Eye (tissue), 1 donor: Measurements from ENCODE around the gene PARD3.

Experiments
- DNase-seq: peaks from one replicate; pipeline ENCODE4 v3.0.0-alpha.2; 2015

The PARD3 gene

GRCh38 chr10:34232481-34232880 lies 582.6 kb downstream of the PARD3 start:
- no peak for DNase-seq

- peak; percentile 73 for DNase-seq
These were observed 583.5 kb downstream of the PARD3 start for GRCh38 chr10:34231441-34232180.

GRCh38 chr10:34229917-34230316 lies 585.2 kb downstream of the PARD3 start:
- no peak for DNase-seq

- no peak for DNase-seq
These were observed 587.0 kb downstream of the PARD3 start for GRCh38 chr10:34228066-34228465.

- DNase-seq: no peak
These were observed 590.5 kb downstream of the PARD3 start for GRCh38 chr10:34224639-34225038.

GRCh38 chr10:34223658-34224057 lies 591.4 kb downstream of the PARD3 start:
- DNase-seq: no peak

- DNase-seq: no peak
These were observed 592.7 kb downstream of the PARD3 start for GRCh38 chr10:34222359-34222758.

GRCh38 chr10:34219753-34220548 lies 595.1 kb downstream of the PARD3 start:
- no peak for DNase-seq

- DNase-seq: no peak
These were observed 597.6 kb downstream of the PARD3 start for GRCh38 chr10:34217524-34217923.

GRCh38 chr10:34216348-34216945 lies 598.6 kb downstream of the PARD3 start:
- no peak for DNase-seq

- DNase-seq: no peak
These were observed 601.3 kb downstream of the PARD3 start for GRCh38 chr10:34213805-34214197.

- no peak for DNase-seq
These were observed 601.8 kb downstream of the PARD3 start for GRCh38 chr10:34213193-34213804.

GRCh38 chr10:34207343-34207742 lies 607.8 kb downstream of the PARD3 start:
- DNase-seq: no peak

GRCh38 chr10:34206935-34207268 lies 608.2 kb downstream of the PARD3 start:
- no peak for DNase-seq

- no peak for DNase-seq
These were observed 608.8 kb downstream of the PARD3 start for GRCh38 chr10:34206078-34206934.

GRCh38 chr10:34205452-34205851 lies 609.6 kb downstream of the PARD3 start:
- no peak for DNase-seq

- no peak for DNase-seq
These were observed 611.0 kb downstream of the PARD3 start for GRCh38 chr10:34203966-34204630.

- peak; percentile 64 for DNase-seq
These were observed 614.7 kb downstream of the PARD3 start for GRCh38 chr10:34200355-34200901.

- DNase-seq: no peak
These were observed 616.1 kb downstream of the PARD3 start for GRCh38 chr10:34198953-34199352.

GRCh38 chr10:34196058-34196433 lies 619.0 kb downstream of the PARD3 start:
- peak; percentile 37 for DNase-seq

GRCh38 chr10:34195364-34196057 lies 619.6 kb downstream of the PARD3 start:
- no peak for DNase-seq
